Stimulated activated CD8-positive, alpha-beta memory T cell treated with anti-CD3 and anti-CD28 coated beads, Interleukin-12 subunit alpha, Interleukin-12 subunit beta, amount 100 ng/mL, for 24 hours (primary cell): ENCODE results near the gene CCNF.
"Not testable (repeated sequence)": the region's sequence is repeated elsewhere in the genome, so short reads cannot be mapped to it uniquely, and the experiment has no call there.

ENCODE experiments used
- DNase-seq: peaks from one replicate; pipeline ENCODE4 v3.0.0-alpha.2; 2020; ENCODE audit errors: extremely low read depth

Gene CCNF, protein sequence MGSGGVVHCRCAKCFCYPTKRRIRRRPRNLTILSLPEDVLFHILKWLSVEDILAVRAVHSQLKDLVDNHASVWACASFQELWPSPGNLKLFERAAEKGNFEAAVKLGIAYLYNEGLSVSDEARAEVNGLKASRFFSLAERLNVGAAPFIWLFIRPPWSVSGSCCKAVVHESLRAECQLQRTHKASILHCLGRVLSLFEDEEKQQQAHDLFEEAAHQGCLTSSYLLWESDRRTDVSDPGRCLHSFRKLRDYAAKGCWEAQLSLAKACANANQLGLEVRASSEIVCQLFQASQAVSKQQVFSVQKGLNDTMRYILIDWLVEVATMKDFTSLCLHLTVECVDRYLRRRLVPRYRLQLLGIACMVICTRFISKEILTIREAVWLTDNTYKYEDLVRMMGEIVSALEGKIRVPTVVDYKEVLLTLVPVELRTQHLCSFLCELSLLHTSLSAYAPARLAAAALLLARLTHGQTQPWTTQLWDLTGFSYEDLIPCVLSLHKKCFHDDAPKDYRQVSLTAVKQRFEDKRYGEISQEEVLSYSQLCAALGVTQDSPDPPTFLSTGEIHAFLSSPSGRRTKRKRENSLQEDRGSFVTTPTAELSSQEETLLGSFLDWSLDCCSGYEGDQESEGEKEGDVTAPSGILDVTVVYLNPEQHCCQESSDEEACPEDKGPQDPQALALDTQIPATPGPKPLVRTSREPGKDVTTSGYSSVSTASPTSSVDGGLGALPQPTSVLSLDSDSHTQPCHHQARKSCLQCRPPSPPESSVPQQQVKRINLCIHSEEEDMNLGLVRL

DNA sequence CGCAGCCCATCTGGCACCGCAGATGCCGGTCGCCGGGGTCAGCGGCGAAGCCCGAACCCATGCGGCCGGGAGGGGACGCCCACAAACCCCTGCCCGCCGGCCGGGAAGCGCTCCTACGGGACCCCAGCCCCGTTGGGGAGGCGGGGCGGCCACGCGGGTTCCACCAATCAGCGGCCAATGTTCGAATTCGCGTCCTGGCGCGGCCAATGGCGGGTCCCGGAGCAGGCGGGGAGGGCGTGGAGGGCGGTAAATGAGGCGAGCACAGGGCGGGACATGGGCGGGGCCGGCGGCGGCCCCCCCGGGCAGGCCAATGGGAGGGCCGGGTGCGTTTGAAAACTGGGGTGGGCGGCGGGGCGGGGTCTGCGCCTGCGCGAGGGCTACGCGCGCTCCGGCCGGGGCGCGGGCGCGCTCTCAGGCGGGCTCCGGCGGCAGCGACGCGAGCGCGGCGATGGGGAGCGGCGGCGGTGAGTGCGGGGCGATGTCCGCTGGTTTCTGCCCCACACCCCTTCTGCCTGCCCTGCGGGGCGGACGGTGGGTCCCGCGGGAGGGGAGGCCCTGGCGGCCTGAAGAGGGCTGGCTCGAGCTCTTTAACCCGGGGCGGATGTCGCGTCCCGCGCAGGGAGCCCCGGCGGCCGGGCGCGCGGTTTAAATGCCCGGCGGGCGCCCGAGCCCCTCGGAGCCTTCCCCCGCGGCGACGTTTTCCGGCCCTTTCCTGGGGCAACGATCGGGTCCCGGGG is at the start of gene CCNF:
Gene CCNF, plus strand, starts transcription at position 414 of the 737 bp plus-strand sequence. Its CDS starts 35 bp downstream, at position 449.
- peak; percentile 95 for DNase-seq

DNA sequence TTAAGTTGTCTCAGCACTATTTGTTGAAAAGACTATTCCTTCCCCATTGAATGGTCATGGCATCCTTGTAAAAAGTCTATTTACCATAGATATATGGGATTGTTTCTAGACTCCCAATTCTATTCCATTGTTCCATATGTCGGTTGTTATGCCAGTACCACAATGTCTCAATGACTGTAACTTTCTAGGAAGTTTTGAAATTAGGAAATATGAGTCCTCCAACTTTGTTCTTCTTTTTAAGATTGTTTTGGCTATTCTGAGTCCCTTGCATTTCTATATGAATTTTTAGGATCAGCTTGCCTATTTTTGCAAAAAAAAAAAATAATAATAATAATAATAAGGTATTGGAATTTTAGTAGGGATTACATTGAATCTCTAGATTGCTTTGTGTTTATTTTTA is 45.7 kb upstream of the CCNF start:
- DNase-seq, result no peak

DNA sequence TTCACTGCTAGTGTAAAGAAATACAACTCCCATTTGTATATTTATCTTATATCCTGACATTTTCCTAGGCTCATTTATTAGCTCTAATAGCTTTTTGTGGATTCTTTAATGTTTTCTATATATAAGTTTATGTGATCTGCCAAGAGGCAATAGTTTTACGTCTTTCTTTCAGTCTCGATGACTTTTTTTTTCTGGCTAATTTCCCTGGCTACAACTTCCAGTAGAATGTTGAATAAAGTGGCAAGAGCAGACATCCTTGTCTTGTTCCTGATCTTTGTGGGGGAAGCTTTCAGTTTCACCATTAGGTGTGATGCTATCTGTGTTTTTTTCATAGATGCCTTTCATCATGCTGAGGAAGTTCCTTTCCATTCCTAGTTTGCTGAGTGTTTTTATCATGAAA is 44.8 kb upstream of the CCNF start:
- DNase-seq, result no peak

DNA sequence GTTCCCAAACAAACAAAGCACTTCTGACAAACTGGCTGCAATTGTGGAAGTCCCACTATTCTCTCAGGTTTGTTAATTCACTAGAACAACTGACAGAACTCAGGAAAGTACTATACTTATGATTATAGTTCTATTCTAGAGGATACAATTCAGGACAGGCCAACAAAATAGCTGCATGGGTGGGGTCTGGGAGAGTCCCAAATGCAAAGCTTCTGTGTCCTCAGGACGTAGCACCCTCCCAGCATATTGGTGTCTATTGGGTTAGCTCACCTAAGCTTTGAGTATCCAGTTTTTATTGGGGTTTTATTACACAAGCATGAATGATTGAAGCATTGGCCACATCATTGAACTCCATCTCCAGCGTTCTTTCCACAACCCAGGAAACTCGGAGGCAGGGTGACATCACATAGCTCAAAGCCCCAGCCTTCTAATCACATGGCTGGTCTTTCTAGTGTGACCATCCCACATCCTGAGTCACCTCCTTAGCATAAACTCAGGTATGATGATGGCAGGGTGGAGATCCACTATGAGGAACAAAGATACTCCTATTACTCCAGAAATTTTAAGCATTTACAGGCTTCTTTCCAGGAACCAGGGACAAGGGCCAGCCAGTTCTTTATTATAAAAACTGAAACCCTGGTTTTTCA is 43.9 kb upstream of the CCNF start:
- no peak for DNase-seq

DNA sequence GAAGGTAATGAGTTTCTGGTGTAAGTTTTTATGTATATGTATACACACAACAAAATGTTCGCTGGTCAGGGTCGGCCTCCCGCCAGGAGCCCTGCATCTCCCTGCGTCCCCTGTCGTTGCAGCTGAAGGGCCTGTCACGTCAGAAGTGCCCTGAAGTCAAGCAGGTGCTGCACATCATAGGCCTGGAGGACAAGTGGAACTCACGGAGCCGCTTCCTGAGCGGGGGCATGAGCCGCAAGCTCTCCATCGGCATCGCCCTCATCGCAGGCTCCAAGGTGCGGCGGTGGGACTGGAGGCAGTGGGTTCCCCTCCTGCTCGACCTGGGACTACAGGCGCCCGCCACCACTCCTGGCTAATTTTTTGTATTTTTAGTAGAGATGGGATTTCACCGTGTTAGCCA is 43.3 kb upstream of the CCNF start:
- DNase-seq, result not testable (repeated sequence)

DNA sequence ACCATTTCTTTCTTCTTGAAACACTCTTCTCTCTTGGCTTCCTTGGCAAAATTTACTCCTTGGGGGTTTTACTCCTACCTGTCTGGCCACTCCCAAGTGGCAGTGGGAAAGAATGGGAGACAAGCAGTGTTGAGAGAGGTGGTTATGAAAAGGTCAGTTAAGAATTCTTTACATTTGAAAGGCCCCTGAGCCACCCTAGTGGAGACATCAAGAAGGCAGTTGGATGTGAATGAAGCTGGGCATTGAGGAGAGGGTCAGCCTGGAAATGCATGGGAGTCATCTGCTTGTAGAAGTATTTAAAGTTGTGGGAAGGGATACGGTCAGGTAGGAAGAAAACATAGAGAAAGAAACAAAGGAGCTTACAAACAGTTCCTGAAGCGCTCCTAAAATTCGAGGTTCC is 42.3 kb upstream of the CCNF start:
- no peak for DNase-seq

DNA sequence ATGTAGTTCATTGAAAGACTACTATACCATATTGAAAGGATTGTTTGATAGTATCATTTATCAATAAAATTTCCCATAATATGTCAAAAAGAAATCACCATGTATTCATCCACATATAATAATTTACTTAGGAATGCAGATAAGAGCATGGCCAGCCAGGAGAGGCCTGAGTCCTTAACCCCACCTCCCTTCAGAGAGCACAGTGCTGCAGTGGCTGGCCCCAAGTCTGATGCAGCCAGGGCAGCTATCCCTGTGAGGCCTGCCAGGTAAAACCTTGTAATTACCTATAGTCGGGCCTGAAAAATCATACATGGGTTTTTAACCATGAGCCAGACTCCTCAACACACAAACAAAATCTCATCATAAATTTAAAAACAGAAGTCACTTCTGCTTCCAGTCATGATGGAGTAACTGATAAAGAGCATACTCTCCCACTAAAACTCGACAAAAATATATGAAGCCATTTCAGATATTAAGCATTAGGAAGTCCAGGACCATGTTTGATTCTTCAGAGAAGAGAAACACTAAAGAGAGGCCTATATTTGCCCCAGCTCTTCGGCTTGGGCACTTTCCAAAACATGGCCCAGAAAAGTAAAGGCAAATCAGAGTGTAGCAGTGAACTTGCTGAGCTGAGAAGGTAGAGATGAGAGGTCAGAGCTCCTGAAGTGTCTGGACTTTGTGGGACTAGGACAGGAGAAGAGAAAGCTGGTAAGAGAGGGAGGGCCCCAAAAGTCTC is 40.9 kb upstream of the CCNF start:
- DNase-seq, result no peak

DNA sequence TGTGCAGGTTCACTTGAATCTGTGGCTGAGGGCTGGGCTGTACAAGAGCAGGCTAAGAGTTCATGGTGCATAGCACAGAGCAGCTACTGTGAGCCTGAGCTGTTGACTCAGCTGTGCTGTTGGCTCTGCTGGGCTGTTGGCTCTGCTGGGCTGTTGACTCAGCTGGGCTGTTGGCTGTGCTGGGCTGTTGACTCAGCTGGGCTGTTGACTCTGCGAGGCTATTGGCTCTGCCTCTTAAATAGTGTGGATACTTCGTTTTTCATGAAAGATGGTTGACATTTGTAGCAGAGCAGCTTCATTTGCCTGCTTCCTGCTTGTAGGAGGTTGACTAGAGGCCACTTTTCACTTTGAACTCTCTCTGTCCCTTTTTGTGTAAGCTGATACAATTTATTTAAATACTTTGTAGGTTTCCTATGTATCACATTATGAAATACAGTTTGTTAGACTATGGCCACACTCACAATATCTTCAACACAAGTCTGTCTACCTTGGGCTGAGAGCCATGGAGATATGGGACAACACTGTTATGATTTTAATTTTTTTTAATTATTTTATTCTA is 40.3 kb upstream of the CCNF start:
- no peak for DNase-seq

DNA sequence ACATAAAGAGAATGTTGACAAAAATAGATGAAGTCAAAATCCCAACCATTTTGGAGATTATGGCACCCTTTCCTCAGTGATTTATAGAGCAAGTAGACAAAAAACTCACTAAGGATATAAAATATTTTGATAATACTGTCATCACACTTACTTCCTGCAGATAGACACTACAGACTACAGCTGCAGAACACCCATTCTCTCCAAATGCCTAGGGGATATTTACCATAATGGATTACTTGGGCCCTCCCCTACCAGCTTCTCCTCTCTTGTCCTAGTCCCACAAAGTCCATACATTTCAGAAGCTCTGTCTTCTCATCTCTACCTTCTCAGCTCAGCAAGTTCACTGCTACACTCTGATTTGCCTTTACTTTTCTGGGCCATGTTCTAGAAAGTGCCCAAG is 37.2 kb upstream of the CCNF start:
- no peak for DNase-seq

DNA sequence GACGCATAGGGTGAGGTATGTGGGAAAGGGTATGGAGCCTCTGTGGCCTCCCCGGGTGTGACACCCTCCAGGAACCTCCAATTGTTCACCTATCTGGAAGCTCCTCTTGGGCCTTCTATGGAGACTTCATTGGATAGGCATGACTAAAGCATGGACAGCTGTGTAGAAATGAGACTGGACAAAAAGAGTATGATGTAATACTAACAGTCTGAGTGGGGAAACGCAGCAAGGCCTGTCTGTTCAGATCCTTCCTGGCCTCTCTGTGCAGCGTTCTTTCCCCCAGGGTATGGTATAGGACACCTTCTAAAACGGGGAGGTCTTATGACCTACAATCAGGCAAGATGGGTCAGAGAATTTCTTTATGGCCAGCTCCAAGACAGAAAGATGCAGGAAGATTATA is 30.7 kb upstream of the CCNF start:
- DNase-seq, result no peak

DNA sequence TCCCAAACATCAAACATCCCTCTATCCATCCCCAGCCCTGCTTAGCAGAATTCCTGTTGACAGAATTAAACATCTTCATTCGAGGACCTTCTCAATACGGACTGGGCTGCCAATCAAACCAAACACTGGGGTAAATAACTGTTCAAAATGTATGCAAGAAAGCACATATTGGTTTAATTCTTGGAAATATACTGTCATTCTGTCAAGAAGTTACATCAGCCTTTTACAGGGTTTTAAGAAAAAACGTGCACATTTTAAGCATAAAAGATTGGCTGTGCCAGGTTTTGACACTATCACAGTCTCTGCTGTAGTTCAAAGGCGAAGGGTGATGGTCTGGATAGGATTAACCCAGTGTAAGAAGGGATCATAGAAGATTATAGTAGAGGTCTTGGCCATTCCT is 25.1 kb upstream of the CCNF start:
- no peak for DNase-seq

DNA sequence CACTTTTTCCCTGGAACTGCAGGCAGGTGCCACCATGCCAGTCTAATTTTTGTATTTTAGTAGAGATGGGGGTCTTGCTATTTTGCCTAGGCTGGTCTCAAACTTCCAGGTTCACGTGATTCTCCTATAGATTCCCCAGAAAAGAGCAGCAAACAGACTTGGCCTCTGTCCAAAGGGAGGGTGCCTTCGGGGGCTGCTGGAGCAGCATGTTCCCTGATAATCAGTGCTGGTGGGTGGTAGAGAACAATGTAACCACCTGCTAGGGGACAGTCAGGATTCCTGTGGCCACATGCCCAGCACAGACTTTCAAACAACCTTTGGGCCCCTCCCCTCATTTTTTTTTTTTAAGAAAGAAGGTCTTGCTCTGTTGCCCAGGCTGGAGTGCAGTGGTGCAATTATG is 14.2 kb upstream of the CCNF start:
- DNase-seq, result no peak

DNA sequence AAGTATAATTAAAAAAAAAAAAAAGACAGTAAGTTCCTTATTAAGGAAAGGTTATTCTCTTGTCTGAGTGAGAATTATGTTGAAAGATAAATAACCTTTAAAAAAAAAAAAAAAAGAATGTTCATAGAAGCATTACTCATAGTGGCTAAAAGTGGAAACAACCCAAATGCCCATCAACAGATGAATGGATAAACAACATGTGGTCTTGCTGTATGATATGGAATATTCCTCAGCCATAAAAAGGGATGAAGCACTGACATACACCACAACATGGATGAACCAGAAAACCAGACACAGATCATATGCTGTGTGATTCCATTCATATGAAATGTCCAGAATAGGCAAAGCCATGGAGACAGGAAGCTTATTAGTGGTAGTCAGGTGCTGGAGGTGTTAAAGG is 9.2 kb upstream of the CCNF start:
- DNase-seq, result no peak

DNA sequence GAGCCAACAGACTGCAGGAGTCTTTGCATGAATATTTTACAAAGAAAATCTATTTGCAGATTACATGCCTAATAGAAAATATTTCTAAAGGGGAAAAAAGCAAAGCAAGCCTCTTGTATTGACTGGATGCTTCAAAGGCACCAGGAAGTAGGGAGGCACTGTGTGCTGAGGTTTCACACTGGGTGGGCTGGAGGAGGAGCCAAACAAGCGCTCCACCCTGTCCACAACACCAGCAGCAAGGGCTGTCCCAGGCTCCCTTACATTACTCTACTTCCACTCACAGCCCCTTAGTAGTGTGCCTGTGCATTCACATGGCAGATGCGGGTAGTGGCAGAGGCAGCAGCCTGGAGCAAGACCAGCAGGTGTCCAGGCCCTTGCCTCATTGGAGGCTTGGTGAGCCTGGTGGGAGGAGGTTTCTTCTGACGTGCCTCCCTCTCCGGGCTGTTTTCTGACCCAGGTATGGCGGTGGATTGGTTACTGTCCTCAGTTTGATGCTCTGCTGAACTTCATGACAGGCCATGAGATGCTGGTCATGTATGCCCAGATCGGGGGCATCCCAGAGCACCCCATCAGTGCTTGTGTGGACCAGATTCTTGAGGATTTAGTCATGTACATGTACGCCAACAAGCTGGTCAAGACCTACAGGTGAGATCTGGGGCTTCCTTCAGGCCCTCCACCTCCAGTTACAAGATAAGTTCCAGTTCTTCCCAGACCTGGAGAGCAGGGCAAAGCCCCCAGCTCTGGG is 7.0 kb upstream of the CCNF start:
- no peak for DNase-seq

DNA sequence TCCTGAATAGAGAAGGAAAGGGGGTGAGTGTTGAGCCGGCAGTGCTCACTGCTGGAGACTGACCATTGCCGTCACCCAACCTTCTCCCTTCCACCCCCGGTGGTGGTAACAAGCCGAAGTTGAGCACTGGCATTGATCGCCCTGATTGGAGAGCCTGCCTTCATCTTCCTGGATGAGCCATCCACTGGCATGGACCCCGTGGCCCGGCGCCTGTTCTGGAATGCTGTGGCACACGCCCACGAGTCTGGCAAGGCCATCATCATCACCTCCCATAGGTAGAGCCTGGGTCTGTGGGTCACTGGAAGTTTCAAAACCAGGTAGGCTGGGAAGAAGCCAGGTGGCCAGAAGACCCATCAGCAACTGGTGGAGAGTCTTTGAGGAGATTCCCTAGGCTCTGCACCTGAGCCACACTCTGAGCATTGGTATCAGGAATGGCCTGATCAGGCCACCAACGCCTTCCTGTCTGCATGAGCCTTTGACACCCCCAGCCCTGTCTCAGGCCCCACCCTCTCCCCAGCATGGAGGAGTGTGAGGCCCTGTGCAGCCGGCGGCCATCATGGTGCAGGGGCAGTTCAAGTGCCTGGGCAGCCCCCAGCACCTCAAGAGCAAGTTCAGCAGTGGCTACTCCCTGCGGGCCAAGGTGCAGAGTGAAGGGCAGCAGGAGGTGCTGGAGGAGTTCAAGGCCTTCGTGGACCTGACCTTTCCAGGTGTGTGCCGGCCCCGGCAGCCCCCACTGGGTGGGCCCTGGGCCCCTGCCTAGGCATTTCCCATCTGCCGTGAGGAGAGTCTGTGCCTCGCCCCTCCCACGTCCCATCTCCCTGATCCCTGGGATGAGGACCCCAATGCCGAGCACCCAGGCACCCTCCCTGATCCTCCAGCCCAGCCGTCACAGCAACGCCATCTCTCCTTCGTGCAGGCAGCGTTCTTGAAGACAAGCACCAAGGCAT is 4.9 kb upstream of the CCNF start:
- DNase-seq, result no peak

DNA sequence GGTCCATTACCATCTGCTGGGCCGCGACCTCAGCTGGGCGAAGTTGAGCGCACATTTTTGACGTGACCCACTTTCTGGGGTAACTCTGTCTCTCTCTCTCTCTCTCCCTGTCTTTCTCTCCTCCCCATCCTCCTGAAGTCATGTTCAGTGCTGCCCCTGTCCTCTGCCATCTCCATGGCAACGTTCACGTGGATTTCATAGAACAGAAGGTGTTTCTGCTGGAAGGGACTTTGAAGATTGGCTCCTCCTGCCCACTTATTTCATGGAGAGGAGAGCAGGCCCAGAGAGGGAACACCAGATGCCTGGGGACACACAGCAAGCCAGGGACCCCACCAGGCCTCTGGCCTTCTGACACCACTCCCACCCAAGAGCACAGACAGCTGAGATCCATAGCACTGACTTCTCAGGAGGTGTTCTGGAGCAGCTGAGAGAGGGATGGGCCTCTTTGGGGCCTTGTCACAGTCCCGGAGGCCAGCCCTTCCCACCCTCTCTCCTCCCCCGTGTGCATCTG is 4.2 kb upstream of the CCNF start:
- DNase-seq, result no peak

DNA sequence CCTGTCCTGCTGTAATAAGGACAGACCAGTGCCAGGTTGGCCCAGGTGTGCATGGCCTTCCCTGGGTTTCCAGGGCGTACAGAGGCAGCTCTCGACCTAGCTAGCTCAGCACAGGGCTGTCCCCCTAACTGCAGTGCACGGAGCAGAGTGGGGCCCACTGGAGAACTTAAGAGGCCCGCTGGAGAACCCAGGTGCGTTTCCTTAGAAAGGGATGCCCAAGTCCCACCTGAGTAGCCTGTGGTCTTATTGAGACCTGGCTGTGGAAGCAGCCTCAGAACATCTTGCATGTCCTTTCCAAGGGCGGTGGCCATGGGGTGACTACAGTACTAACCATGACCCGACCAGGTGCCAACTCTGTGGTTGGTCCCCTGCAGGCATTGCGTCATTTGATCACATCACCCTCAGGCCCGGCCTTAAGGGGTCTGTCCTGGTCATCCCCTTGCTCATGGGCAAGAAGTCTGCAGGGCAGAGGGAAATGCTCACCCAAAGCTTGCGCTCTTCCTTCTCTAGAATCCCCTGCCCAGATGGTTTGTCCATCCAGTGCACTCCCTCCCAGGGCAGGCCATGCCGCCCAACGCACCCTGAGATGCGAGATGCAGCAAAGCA is 3.3 kb upstream of the CCNF start:
- no peak for DNase-seq

DNA sequence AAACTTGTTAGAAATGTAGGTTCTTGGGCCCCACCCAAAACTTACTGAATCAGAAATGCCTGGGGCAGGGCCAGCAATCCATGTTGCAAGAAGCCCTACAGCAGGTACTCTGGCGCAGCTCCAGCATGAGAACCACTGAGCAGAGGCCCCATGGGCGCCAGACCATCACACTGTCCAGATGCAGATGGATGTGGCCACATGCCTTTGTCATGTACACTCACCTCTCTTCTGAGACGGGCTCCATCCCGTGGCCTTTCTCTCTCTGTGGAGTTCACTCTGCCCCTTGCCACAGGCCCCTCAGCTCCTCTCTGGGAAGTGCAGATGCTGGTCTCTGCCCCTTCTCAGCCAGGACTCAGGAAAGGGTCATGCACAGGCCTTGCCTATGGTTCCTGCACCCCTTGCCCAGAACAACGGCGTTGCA is 2.3 kb upstream of the CCNF start:
- no peak for DNase-seq
